Measurements from ENCODE around the gene MDFI.

GRCh38 chr6:41689171-41690008 is 51.1 kb downstream of the MDFI start:
- TF ChIP-seq, protein P1, sequence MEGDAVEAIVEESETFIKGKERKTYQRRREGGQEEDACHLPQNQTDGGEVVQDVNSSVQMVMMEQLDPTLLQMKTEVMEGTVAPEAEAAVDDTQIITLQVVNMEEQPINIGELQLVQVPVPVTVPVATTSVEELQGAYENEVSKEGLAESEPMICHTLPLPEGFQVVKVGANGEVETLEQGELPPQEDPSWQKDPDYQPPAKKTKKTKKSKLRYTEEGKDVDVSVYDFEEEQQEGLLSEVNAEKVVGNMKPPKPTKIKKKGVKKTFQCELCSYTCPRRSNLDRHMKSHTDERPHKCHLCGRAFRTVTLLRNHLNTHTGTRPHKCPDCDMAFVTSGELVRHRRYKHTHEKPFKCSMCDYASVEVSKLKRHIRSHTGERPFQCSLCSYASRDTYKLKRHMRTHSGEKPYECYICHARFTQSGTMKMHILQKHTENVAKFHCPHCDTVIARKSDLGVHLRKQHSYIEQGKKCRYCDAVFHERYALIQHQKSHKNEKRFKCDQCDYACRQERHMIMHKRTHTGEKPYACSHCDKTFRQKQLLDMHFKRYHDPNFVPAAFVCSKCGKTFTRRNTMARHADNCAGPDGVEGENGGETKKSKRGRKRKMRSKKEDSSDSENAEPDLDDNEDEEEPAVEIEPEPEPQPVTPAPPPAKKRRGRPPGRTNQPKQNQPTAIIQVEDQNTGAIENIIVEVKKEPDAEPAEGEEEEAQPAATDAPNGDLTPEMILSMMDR (IDR thresholded peaks at IDR 0.05; ENCODE audit: low read depth, low read length, missing input control): no peak
- TF ChIP-seq TAF1 (conservative IDR thresholded peaks at IDR 0.05) (no peak), SP1 (IDR thresholded peaks at IDR 0.05) (no peak)
- TF ChIP-seq, protein P2, sequence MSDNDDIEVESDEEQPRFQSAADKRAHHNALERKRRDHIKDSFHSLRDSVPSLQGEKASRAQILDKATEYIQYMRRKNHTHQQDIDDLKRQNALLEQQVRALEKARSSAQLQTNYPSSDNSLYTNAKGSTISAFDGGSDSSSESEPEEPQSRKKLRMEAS (IDR thresholded peaks at IDR 0.05): no peak

All from liver (tissue), 3 donors.